T-cell (primary cell): Measurements from ENCODE around the gene DEPP1. TPM values are rescaled to one million over a fixed set of nuclear protein-coding genes. Genes with fewer than 3 reads are reported as not detected.

ENCODE experiments used
- ATAC-seq, 4 experiments: fragments of 200-7000 bp in 3 of 4; fragments of 150-1000 bp in 1 of 4; cut with Tn5 transposase; replicated peaks in 1 of 4; 1 replicate in 3 of 4; 2 replicates in 1 of 4; pipeline ENCODE4 v1.10.0; 2021; ENCODE audit warnings: moderate library complexity in 3 of 4, mild to moderate bottlenecking in 2 of 4, moderate number of reproducible peaks in 1 of 4
- CTCF ChIA-PET, 2 donors: fragments of 300-600 bp; sonication (Branson Sonifier 250); formaldehyde crosslinking; loops; one replicate each; lab custom pipeline; 2022; ENCODE audit warnings: antibody characterized with exemption in 2 of 2; lab: Charles Lee
- POLR2A ChIA-PET, 2 donors: fragments of 300-600 bp; sonication (Branson Sonifier 250); formaldehyde crosslinking; loops; one replicate each; lab custom pipeline; 2022; ENCODE audit warnings: antibody characterized with exemption in 2 of 2; lab: Charles Lee
- DNase-seq, 35 experiments: peaks; one replicate each; pipeline versions ENCODE4 v3.0.0 to v3.0.0-alpha.2; 2013 to 2023
- H3K27ac ChIP-seq: one replicate; pipeline ENCODE4 v1.5.1; 2013; ENCODE audit warnings: low read length
- H3K27me3 ChIP-seq, 2 experiments: replicated peaks in 1 of 2; 1 replicate in 1 of 2; 2 replicates in 1 of 2; pipeline versions ENCODE4 v1.6.1 to v1.7.0; 2013; ENCODE audit warnings: low read length in 1 of 2, mixed read lengths in 1 of 2; ENCODE audit not compliant: control insufficient read depth in 2 of 2, insufficient read depth in 2 of 2; ENCODE audit errors: extremely low read depth in 1 of 2
- H3K36me3 ChIP-seq, 2 donors: 1 replicate in 1 of 2; 2 replicates in 1 of 2; pipeline versions ENCODE4 v1.6.1 to v1.7.0; 2013; ENCODE audit warnings: low read length in 1 of 2; ENCODE audit not compliant: control insufficient read depth in 2 of 2, insufficient read depth in 1 of 2; ENCODE audit errors: extremely low read depth in 1 of 2
- H3K4me1 ChIP-seq, 2 experiments: 1 replicate in 1 of 2; 2 replicates in 1 of 2; pipeline versions ENCODE4 v1.6.1 to v1.7.0; 2013; ENCODE audit warnings: low read length in 2 of 2, mixed read lengths in 1 of 2; ENCODE audit not compliant: insufficient read depth in 2 of 2, control insufficient read depth in 1 of 2; ENCODE audit errors: extremely low read depth in 1 of 2
- H3K4me3 ChIP-seq, 2 donors: 1 replicate in 1 of 2; 2 replicates in 1 of 2; pipeline versions ENCODE4 v1.5.1 to v1.7.0; 2013; ENCODE audit warnings: mild to moderate bottlenecking in 2 of 2, low read length in 1 of 2, moderate library complexity in 1 of 2; ENCODE audit not compliant: control insufficient read depth in 1 of 2; ENCODE audit errors: extremely low read depth in 1 of 2
- H3K9me3 ChIP-seq: 2 replicates; pipeline ENCODE4 v1.7.0; 2013
- H3K27ac Mint-ChIP-seq, 2 donors: one replicate each; pipeline ENCODE4 v1.8.0; 2020 to 2021; ENCODE audit warnings: mild to moderate bottlenecking in 2 of 2, mixed read lengths in 2 of 2
- H3K27me3 Mint-ChIP-seq, 2 donors: one replicate each; pipeline ENCODE4 v1.8.0; 2021 to 2022; ENCODE audit warnings: mixed read lengths in 2 of 2
- H3K36me3 Mint-ChIP-seq: one replicate; pipeline ENCODE4 v1.8.0; 2021; ENCODE audit warnings: mixed read lengths
- H3K4me1 Mint-ChIP-seq, 3 donors: one replicate each; pipeline ENCODE4 v1.8.0; 2020 to 2022; ENCODE audit warnings: mixed read lengths in 3 of 3, mild to moderate bottlenecking in 1 of 3
- H3K4me3 Mint-ChIP-seq, 3 donors: one replicate each; pipeline ENCODE4 v1.8.0; 2020 to 2022; ENCODE audit warnings: mild to moderate bottlenecking in 3 of 3, mixed read lengths in 3 of 3, moderate library complexity in 3 of 3
- H3K9me3 Mint-ChIP-seq, 3 donors: one replicate each; pipeline ENCODE4 v1.8.0; 2020 to 2022; ENCODE audit warnings: mixed read lengths in 3 of 3
- WGBS: methylation state at CpG from one replicate; pipeline ENCODE4 v1.1.5; 2013; ENCODE audit warnings: missing lambda C conversion rate; ENCODE audit not compliant: insufficient coverage; 5-methylcytosine and 5-hydroxymethylcytosine counted together
- total RNA-seq, 35 experiments: library from RNA in 6 of 35; stranded (reverse) in 6 of 35; fragments of 120-200 nt in 1 of 35; gene quantifications; one replicate each; pipeline versions ENCODE4 v1.2.1 to v1.2.4 and lab custom pipeline; 2013 to 2026

DEPP1 gene
- total RNA-seq, 5 donors from 2014 or later (not counting 1 experiment from before 2014, with no cell fraction given) = 0.30 to 0.66 (median 0.35) TPM; not detected in 2

GRCh38 chr10:44949127-44949802 is 29.3 kb downstream of the DEPP1 start:
- WGBS = 93% methylated on average over 2 of the region's 5 CpGs
- Mint-ChIP-seq H3K27me3 (peaks cover 0 to 2% of the 10 kb centered on the region in 2 donors), H3K9me3 (peaks cover 5 to 10% (median 10%) of the 10 kb centered on the region in 3 donors), H3K36me3 (peaks cover 9% of the 10 kb centered on the region), H3K27ac (no peak overlapping the region), H3K4me1 (peaks cover 0 to 8% (median 0%) of the 10 kb centered on the region in 3 donors), H3K4me3 (no peak overlapping the region)
- ATAC-seq = no peak
- DNase-seq = no peak
- POLR2A ChIA-PET = no interaction called here
- H3K27me3 ChIP-seq = no peaks in the 10 kb centered on the region
- H3K9me3 ChIP-seq = no peaks in the 10 kb centered on the region
- no peaks in the 10 kb centered on the region for H3K36me3 ChIP-seq
- CTCF ChIA-PET = no interaction called here
- H3K4me3 ChIP-seq = no peak overlapping the region
- no peaks in the 10 kb centered on the region for H3K4me1 ChIP-seq
- H3K27ac ChIP-seq = no peak overlapping the region

- Histone ChIP-seq H3K9me3 (no peaks in the 10 kb centered on the region), H3K4me3 (no peak overlapping the region), H3K36me3 (no peaks in the 10 kb centered on the region), H3K4me1 (no peaks in the 10 kb centered on the region), H3K27me3 (no peaks in the 10 kb centered on the region), H3K27ac (no peak overlapping the region)
- no peak for ATAC-seq
- Mint-ChIP-seq H3K4me3 (no peak overlapping the region), H3K36me3 (peaks cover 3% of the 10 kb centered on the region), H3K27ac (no peak overlapping the region), H3K27me3 (peaks cover 0 to 4% of the 10 kb centered on the region in 2 donors), H3K9me3 (peaks cover 7 to 14% (median 12%) of the 10 kb centered on the region in 3 donors), H3K4me1 (peaks cover 0 to 8% (median 0%) of the 10 kb centered on the region in 3 donors)
- no CpG with 5 or more reads among the region's 1 CpG for WGBS
- CTCF ChIA-PET = no interaction called here
- DNase-seq = no peak
- POLR2A ChIA-PET = no interaction called here
Measured at GRCh38 chr10:44948642-44949041, 30.0 kb downstream of the DEPP1 start.

- ATAC-seq = no peak
- ChIA-PET CTCF (no interaction called here), POLR2A (no interaction called here)
- H3K36me3 ChIP-seq = no peaks in the 10 kb centered on the region
- H3K4me3 Mint-ChIP-seq = no peak overlapping the region
- H3K4me3 ChIP-seq = no peak overlapping the region
- H3K9me3 ChIP-seq = no peaks in the 10 kb centered on the region
- no peak overlapping the region for H3K27ac Mint-ChIP-seq
- 77% methylated on average over 6 of the region's 6 CpGs for WGBS
- peaks cover 6 to 10% of the 10 kb centered on the region in 2 donors for H3K27me3 Mint-ChIP-seq
- peaks cover 7 to 20% (median 12%) of the 10 kb centered on the region in 3 donors for H3K9me3 Mint-ChIP-seq
- no peaks in the 10 kb centered on the region for H3K27me3 ChIP-seq
- H3K27ac ChIP-seq = no peak overlapping the region
- DNase-seq = no peak
- H3K4me1 ChIP-seq = no peaks in the 10 kb centered on the region
- peaks cover 0 to 8% (median 0%) of the 10 kb centered on the region in 3 donors for H3K4me1 Mint-ChIP-seq
- peaks cover 6% of the 10 kb centered on the region for H3K36me3 Mint-ChIP-seq
Measured at GRCh38 chr10:44947371-44948152, 31.0 kb downstream of the DEPP1 start.

- CTCF ChIA-PET = interaction anchor here in 1 of 2 donors (0.6 to 1.3 kb wide), 2 partner anchors 13 to 1486 kb away, joined by 3 to 5 read pairs; no protein-coding TSS in a partner anchor
- Mint-ChIP-seq H3K4me3 (no peak overlapping the region), H3K27ac (no peak overlapping the region), H3K27me3 (peaks cover 7 to 12% of the 10 kb centered on the region in 2 donors), H3K36me3 (peaks cover 4% of the 10 kb centered on the region), H3K9me3 (peaks cover 7 to 29% (median 12%) of the 10 kb centered on the region in 3 donors), H3K4me1 (peaks cover 0 to 8% (median 0%) of the 10 kb centered on the region in 3 donors)
- no peaks in the 10 kb centered on the region for H3K36me3 ChIP-seq
- H3K27me3 ChIP-seq = peaks cover 0 to 4% of the 10 kb centered on the region in 2 experiments
- H3K27ac ChIP-seq = no peak overlapping the region
- no peaks in the 10 kb centered on the region for H3K4me1 ChIP-seq
- DNase-seq = no peak
- POLR2A ChIA-PET = no interaction called here
- no peak for ATAC-seq
- H3K9me3 ChIP-seq = no peaks in the 10 kb centered on the region
- WGBS = 100% methylated on average over 1 of the region's 2 CpGs
- H3K4me3 ChIP-seq = no peak overlapping the region
Measured at GRCh38 chr10:44946205-44946604, 32.4 kb downstream of the DEPP1 start.

GRCh38 chr10:44944354-44944753 is 34.3 kb downstream of the DEPP1 start:
- Mint-ChIP-seq H3K36me3 (peaks cover 3% of the 10 kb centered on the region), H3K27ac (no peak overlapping the region), H3K27me3 (peaks cover 7 to 12% of the 10 kb centered on the region in 2 donors), H3K4me3 (no peak overlapping the region), H3K9me3 (peaks cover 7 to 32% (median 12%) of the 10 kb centered on the region in 3 donors), H3K4me1 (peaks cover 0 to 8% (median 0%) of the 10 kb centered on the region in 3 donors)
- DNase-seq = no peak
- Histone ChIP-seq H3K9me3 (no peaks in the 10 kb centered on the region), H3K36me3 (no peaks in the 10 kb centered on the region), H3K27ac (no peak overlapping the region), H3K4me3 (no peak overlapping the region), H3K4me1 (no peaks in the 10 kb centered on the region), H3K27me3 (peaks cover 0 to 4% of the 10 kb centered on the region in 2 experiments)
- ATAC-seq = no peak
- WGBS = no CpG with 5 or more reads among the region's 1 CpG
- ChIA-PET POLR2A (interaction anchor here in 1 of 2 donors (1.0 kb wide), 1 partner anchor 29 kb away, joined by 5 read pairs; no protein-coding TSS in a partner anchor), CTCF (interaction anchor here in 1 of 2 donors (1.1 kb wide), 1 partner anchor 12 kb away, joined by 3 read pairs; no protein-coding TSS in a partner anchor)

- no peak for ATAC-seq
- Histone ChIP-seq H3K27me3 (peaks cover 0 to 6% of the 10 kb centered on the region in 2 experiments), H3K36me3 (no peaks in the 10 kb centered on the region), H3K4me3 (no peak overlapping the region), H3K9me3 (no peaks in the 10 kb centered on the region), H3K27ac (no peak overlapping the region), H3K4me1 (peaks cover 0 to 8% of the 10 kb centered on the region in 2 experiments)
- H3K9me3 Mint-ChIP-seq = peaks cover 7 to 37% (median 8%) of the 10 kb centered on the region in 3 donors
- H3K4me3 Mint-ChIP-seq = no peak overlapping the region
- H3K27me3 Mint-ChIP-seq = peaks cover 12 to 14% of the 10 kb centered on the region in 2 donors
- WGBS = no CpG with 5 or more reads among the region's 7 CpGs
- peaks cover 3% of the 10 kb centered on the region for H3K36me3 Mint-ChIP-seq
- POLR2A ChIA-PET = no interaction called here
- DNase-seq = no peak
- H3K27ac Mint-ChIP-seq = no peak overlapping the region
- H3K4me1 Mint-ChIP-seq = peaks cover 6 to 7% (median 6%) of the 10 kb centered on the region in 3 donors
- CTCF ChIA-PET = interaction anchor here in 1 of 2 donors (0.6 kb wide), 1 partner anchor 69 kb away, joined by 3 read pairs; no protein-coding TSS in a partner anchor
Measured at GRCh38 chr10:44939691-44940401, 38.8 kb downstream of the DEPP1 start.
